GM10266 (cell line): Measurements from ENCODE around the gene SKIC8.

ENCODE experiments used
- DNase-seq: peaks from one replicate; pipeline ENCODE4 v3.0.0; 2012; ENCODE audit errors: extremely low spot score
- CTCF ChIP-seq: IDR thresholded peaks from 2 replicates; pipeline ENCODE4 v1.5.1; 2012; ENCODE audit warnings: mild to moderate bottlenecking, low read depth; ENCODE audit not compliant: control insufficient read depth, insufficient read depth; ENCODE audit errors: missing control alignments

SKIC8 gene

GRCh38 chr15:78299101-78299930, at the start of gene SKIC8:
Gene SKIC8, minus strand, starts transcription at chr15:78299609. Its CDS starts 3,923 bp downstream, at chr15:78295686.
- no peak for TF ChIP-seq CTCF
- DNase-seq = peak; percentile 92

GRCh38 chr15:78347586-78348543, 48.5 kb upstream of the SKIC8 start:
- DNase-seq = no peak
- TF ChIP-seq CTCF = no peak

GRCh38 chr15:78345396-78346125, 46.2 kb upstream of the SKIC8 start:
- DNase-seq = no peak
- TF ChIP-seq CTCF = no peak

- no peak for TF ChIP-seq CTCF
- no peak for DNase-seq
These were observed 44.1 kb upstream of the SKIC8 start for GRCh38 chr15:78343276-78344060.

- DNase-seq = no peak
- no peak for TF ChIP-seq CTCF
These were observed 42.6 kb upstream of the SKIC8 start for GRCh38 chr15:78342021-78342420.
